ENCODE data around the gene IQCK. TPM values are rescaled to one million over a fixed set of nuclear protein-coding genes. Genes with fewer than 3 reads are reported as not detected.

Gene IQCK
- total RNA-seq, 1 experiment from 2014 or later = 11.6 TPM

- no peaks in the 10 kb centered on the region for H3K27me3 ChIP-seq
Observed at GRCh38 chr16:19863990-19864389, 145.9 kb downstream of the IQCK start.

GRCh38 chr16:19864566-19864965 is 146.5 kb downstream of the IQCK start:
- peaks cover 6% of the 10 kb centered on the region; the same call in 1 of the 2 replicates for H3K36me3 ChIP-seq
- no peak overlapping the region for H3K4me3 ChIP-seq
- H3K9me3 ChIP-seq = no peaks in the 10 kb centered on the region
- no peaks in the 10 kb centered on the region for H3K27me3 ChIP-seq
- DNase-seq = peak; percentile 16

More at GRCh38 chr16:19863990-19864389, 145.9 kb downstream of the IQCK start:
- peaks cover 6% of the 10 kb centered on the region; the same call in 1 of the 2 replicates for H3K36me3 ChIP-seq
- no peak overlapping the region for H3K4me3 ChIP-seq
- no peaks in the 10 kb centered on the region for H3K9me3 ChIP-seq
- DNase-seq = no peak

GRCh38 chr16:19868421-19868820 is 150.3 kb downstream of the IQCK start:
- H3K36me3 ChIP-seq = no peaks in the 10 kb centered on the region; the same call in 1 of the 2 replicates
- no peak for DNase-seq
- H3K27me3 ChIP-seq = no peaks in the 10 kb centered on the region
- H3K9me3 ChIP-seq = no peaks in the 10 kb centered on the region
- no peak overlapping the region for H3K4me3 ChIP-seq

- Histone ChIP-seq H3K36me3 (no peaks in the 10 kb centered on the region), H3K4me3 (no peak overlapping the region), H3K27me3 (no peaks in the 10 kb centered on the region), H3K9me3 (no peaks in the 10 kb centered on the region)
- DNase-seq = no peak
Observed at GRCh38 chr16:19871721-19872120, 153.7 kb downstream of the IQCK start.

- H3K4me3 ChIP-seq = no peak overlapping the region
- no peaks in the 10 kb centered on the region for H3K27me3 ChIP-seq
- no peak for DNase-seq
- H3K36me3 ChIP-seq = no peaks in the 10 kb centered on the region
- no peaks in the 10 kb centered on the region for H3K9me3 ChIP-seq
Observed at GRCh38 chr16:19872179-19872863, 154.2 kb downstream of the IQCK start.

- H3K9me3 ChIP-seq = no peaks in the 10 kb centered on the region
- no peak overlapping the region for H3K4me3 ChIP-seq
- H3K27me3 ChIP-seq = no peaks in the 10 kb centered on the region
- H3K36me3 ChIP-seq = no peaks in the 10 kb centered on the region
- DNase-seq = no peak
Observed at GRCh38 chr16:19872935-19873334, 154.9 kb downstream of the IQCK start.

- no peak for DNase-seq
- Histone ChIP-seq H3K27me3 (no peaks in the 10 kb centered on the region), H3K9me3 (no peaks in the 10 kb centered on the region), H3K36me3 (no peaks in the 10 kb centered on the region), H3K4me3 (no peak overlapping the region)
Observed at GRCh38 chr16:19874026-19874425, 156.0 kb downstream of the IQCK start.

GRCh38 chr16:19874851-19875546 is 156.9 kb downstream of the IQCK start:
- H3K27me3 ChIP-seq = no peaks in the 10 kb centered on the region
- no peak overlapping the region for H3K4me3 ChIP-seq
- no peaks in the 10 kb centered on the region for H3K36me3 ChIP-seq
- no peaks in the 10 kb centered on the region for H3K9me3 ChIP-seq
- DNase-seq = no peak

GRCh38 chr16:19875900-19876299 is 157.8 kb downstream of the IQCK start:
- Histone ChIP-seq H3K27me3 (no peaks in the 10 kb centered on the region), H3K9me3 (no peaks in the 10 kb centered on the region), H3K4me3 (no peak overlapping the region), H3K36me3 (no peaks in the 10 kb centered on the region)
- no peak for DNase-seq

GRCh38 chr16:19876501-19877059 is 158.5 kb downstream of the IQCK start:
- H3K27me3 ChIP-seq = no peaks in the 10 kb centered on the region
- no peaks in the 10 kb centered on the region for H3K36me3 ChIP-seq
- H3K9me3 ChIP-seq = no peaks in the 10 kb centered on the region
- H3K4me3 ChIP-seq = no peak overlapping the region
- no peak for DNase-seq

- no peaks in the 10 kb centered on the region for H3K36me3 ChIP-seq
- no peak for DNase-seq
- no peak overlapping the region for H3K4me3 ChIP-seq
- no peaks in the 10 kb centered on the region for H3K9me3 ChIP-seq
- H3K27me3 ChIP-seq = no peaks in the 10 kb centered on the region
Observed at GRCh38 chr16:19878757-19879156, 160.7 kb downstream of the IQCK start.

GRCh38 chr16:19879241-19879792 is 161.2 kb downstream of the IQCK start:
- H3K9me3 ChIP-seq = no peaks in the 10 kb centered on the region
- no peak overlapping the region for H3K4me3 ChIP-seq
- no peaks in the 10 kb centered on the region for H3K27me3 ChIP-seq
- no peak for DNase-seq
- H3K36me3 ChIP-seq = no peaks in the 10 kb centered on the region

- H3K4me3 ChIP-seq = no peak overlapping the region
- no peaks in the 10 kb centered on the region for H3K36me3 ChIP-seq
- no peaks in the 10 kb centered on the region for H3K9me3 ChIP-seq
- H3K27me3 ChIP-seq = no peaks in the 10 kb centered on the region
- no peak for DNase-seq
Observed at GRCh38 chr16:19881028-19881427, 163.0 kb downstream of the IQCK start.

- H3K4me3 ChIP-seq = no peak overlapping the region
- no peak for DNase-seq
- no peaks in the 10 kb centered on the region for H3K36me3 ChIP-seq
- H3K9me3 ChIP-seq = no peaks in the 10 kb centered on the region
- no peaks in the 10 kb centered on the region for H3K27me3 ChIP-seq
Observed at GRCh38 chr16:19881783-19882182, 163.7 kb downstream of the IQCK start.

- Histone ChIP-seq H3K27me3 (no peaks in the 10 kb centered on the region), H3K36me3 (no peaks in the 10 kb centered on the region), H3K9me3 (no peaks in the 10 kb centered on the region), H3K4me3 (no peak overlapping the region)
- DNase-seq = no peak
Observed at GRCh38 chr16:19882186-19882585, 164.1 kb downstream of the IQCK start.

GRCh38 chr16:19882646-19883045 is 164.6 kb downstream of the IQCK start:
- H3K36me3 ChIP-seq = no peaks in the 10 kb centered on the region
- H3K4me3 ChIP-seq = no peak overlapping the region
- no peaks in the 10 kb centered on the region for H3K9me3 ChIP-seq
- no peaks in the 10 kb centered on the region for H3K27me3 ChIP-seq
- DNase-seq = no peak

GRCh38 chr16:19883296-19883965 is 165.4 kb downstream of the IQCK start:
- Histone ChIP-seq H3K4me3 (peak overlapping the region; percentile 58; the same call in 1 of the 2 replicates), H3K36me3 (no peaks in the 10 kb centered on the region), H3K9me3 (no peaks in the 10 kb centered on the region), H3K27me3 (no peaks in the 10 kb centered on the region)
- no peak for DNase-seq
